Measurements from ENCODE around the gene GMDS. TPM values are rescaled to one million over a fixed set of nuclear protein-coding genes. Genes with fewer than 3 reads are reported as not detected.

Gene GMDS
- total RNA-seq, 2 experiments from 2014 or later, result 29.2 to 34.3 TPM

DNA sequence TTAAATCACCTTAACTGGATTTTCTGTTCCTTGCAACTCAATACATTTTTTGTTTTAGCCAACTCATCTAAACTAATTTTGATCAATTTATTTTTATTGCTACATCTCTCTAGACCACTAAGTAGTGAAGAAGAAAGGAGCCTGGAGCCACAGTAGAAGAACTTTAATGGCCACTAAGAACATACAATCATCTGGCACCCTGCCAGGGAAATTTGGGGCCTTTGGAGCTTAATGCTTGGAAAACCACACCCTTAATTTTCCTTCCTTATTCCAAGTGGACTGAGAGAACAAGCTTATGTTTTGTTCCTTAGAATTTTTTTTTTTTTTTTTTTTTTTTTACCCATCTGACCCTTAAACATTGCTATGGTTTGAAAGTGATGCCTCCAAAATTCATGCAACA lies 12.0 kb upstream of the GMDS start:
- DNase-seq (no peak), ATAC-seq (ENCODE audit: low read depth) (no peak)
- no peak overlapping the region for H3K4me3 Mint-ChIP-seq
- H3K27ac Mint-ChIP-seq, result no peak overlapping the region
- peaks cover 14% of the 10 kb centered on the region for H3K9me3 Mint-ChIP-seq
- no peaks in the 10 kb centered on the region for H3K27me3 Mint-ChIP-seq
- H3K36me3 Mint-ChIP-seq, result peaks cover 53% of the 10 kb centered on the region
- no peaks in the 10 kb centered on the region for H3K4me1 Mint-ChIP-seq
- POLR2A ChIA-PET, result no interaction called here

DNA sequence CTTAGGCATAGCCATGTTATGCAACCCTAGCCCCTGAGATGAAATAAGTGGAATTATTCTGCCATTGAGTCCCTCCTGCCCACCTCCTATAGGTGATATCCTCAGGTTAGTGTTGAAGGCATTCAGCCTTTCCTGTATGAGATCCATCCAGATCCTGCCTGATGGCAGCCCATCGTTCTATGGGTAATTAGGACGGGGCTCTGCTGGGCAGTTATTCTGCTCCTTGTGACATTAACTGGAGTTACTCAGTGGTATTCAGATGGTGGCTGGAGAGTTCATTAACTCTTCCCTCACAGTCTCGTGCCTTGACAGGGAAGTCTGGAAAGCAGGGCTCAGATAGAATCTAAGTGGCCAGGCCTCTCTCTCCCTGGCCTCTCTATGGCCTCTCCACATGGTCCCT lies 9.3 kb upstream of the GMDS start:
- H3K27me3 Mint-ChIP-seq, result no peaks in the 10 kb centered on the region
- POLR2A ChIA-PET, result no interaction called here
- H3K4me3 Mint-ChIP-seq, result no peak overlapping the region
- no peaks in the 10 kb centered on the region for H3K4me1 Mint-ChIP-seq
- H3K36me3 Mint-ChIP-seq, result peaks cover 61% of the 10 kb centered on the region
- peaks cover 14% of the 10 kb centered on the region for H3K9me3 Mint-ChIP-seq
- ATAC-seq (ENCODE audit: low read depth), result no peak
- no peak overlapping the region for H3K27ac Mint-ChIP-seq
- no peak for DNase-seq

DNA sequence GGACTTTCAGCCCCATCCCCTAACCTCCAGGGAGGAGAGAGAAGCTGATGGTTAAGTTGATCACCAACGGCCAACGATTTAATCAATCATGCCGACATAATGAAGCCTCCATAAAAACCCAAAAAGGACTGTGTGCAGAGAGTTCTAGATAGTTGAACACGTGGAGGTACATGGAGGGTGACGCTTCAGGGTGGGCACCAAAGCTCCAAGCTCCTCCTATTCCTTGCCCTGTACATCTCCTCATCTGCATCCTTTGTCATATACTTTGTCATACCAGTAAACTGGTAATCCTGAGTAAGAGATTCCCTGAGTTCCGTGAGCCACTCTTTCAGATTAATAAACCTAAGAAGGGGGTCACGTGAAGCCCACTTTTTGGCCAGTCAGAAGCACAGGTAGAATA lies 3.7 kb upstream of the GMDS start:
- H3K27ac Mint-ChIP-seq, result no peak overlapping the region
- H3K4me3 Mint-ChIP-seq, result no peak overlapping the region
- H3K36me3 Mint-ChIP-seq, result peaks cover 37% of the 10 kb centered on the region
- POLR2A ChIA-PET, result no interaction called here
- no peaks in the 10 kb centered on the region for H3K9me3 Mint-ChIP-seq
- ATAC-seq (ENCODE audit: low read depth) (no peak), DNase-seq (no peak)
- H3K4me1 Mint-ChIP-seq, result peaks cover 27% of the 10 kb centered on the region
- no peaks in the 10 kb centered on the region for H3K27me3 Mint-ChIP-seq

DNA sequence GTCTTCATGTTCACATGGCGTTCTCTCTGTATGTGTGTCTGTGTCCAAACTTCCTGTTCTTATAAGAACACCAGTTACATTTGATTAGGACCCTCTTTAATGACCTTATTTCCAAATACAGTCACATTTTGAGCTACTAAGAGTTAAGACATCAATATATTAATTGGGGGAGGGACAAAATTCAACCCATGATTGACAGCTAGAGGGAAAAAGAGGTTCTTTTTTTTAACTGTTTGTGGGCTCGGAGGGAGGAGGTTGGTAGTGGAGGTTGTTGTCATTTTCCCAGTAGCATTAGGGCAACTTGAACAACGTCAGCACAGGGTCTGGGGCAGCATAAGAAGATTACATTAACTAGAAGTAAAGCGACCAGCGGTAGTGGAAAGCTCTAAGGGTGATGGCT lies 2.3 kb upstream of the GMDS start:
- Mint-ChIP-seq H3K27me3 (no peaks in the 10 kb centered on the region), H3K4me1 (peaks cover 36% of the 10 kb centered on the region), H3K9me3 (no peaks in the 10 kb centered on the region), H3K4me3 (peak overlapping the region; percentile 22), H3K36me3 (peaks cover 24% of the 10 kb centered on the region), H3K27ac (no peak overlapping the region)
- POLR2A ChIA-PET, result no interaction called here
- no peak for DNase-seq
- no peak for ATAC-seq (ENCODE audit: low read depth)

DNA sequence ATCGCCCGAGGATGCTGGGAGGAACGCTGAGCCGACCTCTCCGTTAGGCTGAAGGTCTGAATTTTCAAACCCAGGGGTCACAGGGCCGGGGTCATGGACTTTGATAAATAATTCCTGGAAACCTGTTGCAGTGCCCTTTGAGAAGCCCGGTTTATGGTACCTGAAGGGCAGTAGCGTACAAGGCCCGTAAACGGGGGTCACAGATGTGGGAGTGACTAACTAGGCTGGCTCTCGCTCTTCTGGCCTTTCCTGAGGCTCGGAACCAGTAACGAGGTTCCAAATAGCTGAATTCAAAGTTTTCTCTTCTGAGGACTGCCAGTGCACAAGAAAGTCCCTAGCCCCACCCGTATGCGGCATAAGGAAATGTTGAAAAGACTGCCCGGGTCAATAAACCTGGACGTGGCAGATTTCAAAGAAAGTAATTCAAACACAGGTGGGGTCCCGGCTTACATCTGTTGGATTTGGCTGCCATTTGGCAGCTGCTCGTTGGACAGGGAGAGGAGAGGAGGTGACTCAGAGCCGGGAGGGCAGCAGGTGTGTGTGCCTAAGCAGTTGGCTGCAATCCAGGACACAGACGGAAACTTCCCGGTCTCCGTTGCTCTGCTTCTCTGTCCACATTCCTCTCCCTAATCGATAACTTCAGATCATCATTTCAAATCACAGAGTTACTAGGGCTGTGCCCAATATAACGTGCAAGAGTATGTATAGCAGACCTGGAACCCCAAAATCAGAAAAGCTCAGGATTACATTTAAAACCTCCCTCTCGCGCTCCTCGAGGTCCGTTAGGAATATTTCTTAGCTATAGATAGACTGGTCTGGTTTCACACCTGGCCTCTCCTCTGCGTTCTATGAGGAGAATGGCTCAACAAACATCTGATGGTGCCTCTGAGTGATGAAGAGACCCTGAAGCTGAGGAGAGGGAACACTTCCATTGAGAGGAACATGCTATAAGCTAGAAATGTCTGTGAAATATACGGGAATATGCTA lies 765 bp upstream of the GMDS start:
- DNase-seq (peak; percentile 51), ATAC-seq (ENCODE audit: low read depth) (peak; percentile 2)
- Mint-ChIP-seq H3K27me3 (no peaks in the 10 kb centered on the region), H3K9me3 (no peaks in the 10 kb centered on the region), H3K27ac (peak overlapping the region; percentile 94), H3K4me3 (peak overlapping the region; percentile 90), H3K36me3 (peaks cover 20% of the 10 kb centered on the region), H3K4me1 (peaks cover 42% of the 10 kb centered on the region)
- POLR2A ChIA-PET, result no interaction called here

DNA sequence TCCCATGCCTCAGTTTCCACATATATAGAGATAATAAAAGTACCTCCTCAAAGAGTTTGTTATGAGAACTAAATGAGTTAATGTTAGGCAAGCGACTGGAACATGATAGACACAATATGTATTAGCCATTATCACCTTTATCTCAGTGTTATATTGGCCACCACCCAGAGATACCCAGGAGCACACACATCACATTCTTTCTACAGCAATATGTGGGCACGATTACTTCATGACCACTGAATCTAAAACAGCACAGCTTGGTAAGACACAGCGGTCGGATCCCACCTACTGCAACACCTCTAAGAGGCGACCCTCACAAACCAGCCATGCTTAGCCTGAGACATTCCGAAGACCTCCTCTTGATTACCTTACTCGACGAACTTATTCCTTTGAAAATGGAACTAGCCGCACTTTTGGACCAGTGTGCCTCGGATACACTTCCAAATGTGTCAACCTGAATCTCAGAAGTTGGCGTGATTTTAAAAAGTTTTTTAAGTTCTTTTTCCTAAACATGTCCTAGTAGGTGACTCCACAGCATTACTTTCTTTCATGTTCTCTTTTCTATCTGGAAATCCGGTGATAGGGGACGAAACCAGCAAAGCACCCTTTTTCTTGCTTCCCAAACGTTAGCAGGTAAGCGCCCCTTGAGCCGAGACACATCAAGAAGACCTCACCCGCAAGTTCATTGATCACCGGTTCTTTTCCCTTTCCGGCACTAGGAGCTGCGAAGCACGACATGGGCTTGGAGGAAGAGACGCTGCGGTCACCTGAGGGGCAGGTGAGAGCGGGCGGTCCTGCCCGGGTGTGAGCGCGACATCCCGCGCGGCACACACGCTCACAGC lies 923 bp downstream of the GMDS start:
- Mint-ChIP-seq H3K4me3 (peak overlapping the region; percentile 92), H3K9me3 (no peaks in the 10 kb centered on the region), H3K36me3 (peaks cover 15% of the 10 kb centered on the region), H3K27me3 (no peaks in the 10 kb centered on the region), H3K27ac (peak overlapping the region; percentile 86), H3K4me1 (peaks cover 44% of the 10 kb centered on the region)
- ATAC-seq (ENCODE audit: low read depth) (no peak), DNase-seq (no peak)
- POLR2A ChIA-PET, result no interaction called here

DNA sequence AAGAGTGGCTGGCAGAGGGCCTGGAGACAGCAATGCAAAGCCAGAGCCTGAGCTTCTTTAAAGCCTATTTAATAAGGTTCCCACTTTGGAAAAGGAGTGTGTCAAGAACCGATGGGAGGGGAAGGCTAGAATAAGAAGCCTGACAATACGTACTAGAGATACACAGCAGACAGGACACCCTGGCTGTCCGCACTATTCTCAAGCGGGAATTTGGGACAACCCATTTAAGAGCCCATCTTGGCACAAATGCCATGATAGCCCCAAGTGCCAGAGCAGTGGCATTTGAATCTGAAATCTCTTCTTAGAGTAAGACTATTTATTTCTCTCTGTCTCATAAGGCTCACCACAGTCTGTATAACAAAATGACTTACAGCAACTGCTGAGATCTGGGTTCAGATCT lies 3.1 kb downstream of the GMDS start:
- no peak overlapping the region for H3K4me3 Mint-ChIP-seq
- ATAC-seq (ENCODE audit: low read depth), result no peak
- H3K27ac Mint-ChIP-seq, result no peak overlapping the region
- no peaks in the 10 kb centered on the region for H3K27me3 Mint-ChIP-seq
- DNase-seq, result no peak
- no peaks in the 10 kb centered on the region for H3K9me3 Mint-ChIP-seq
- H3K4me1 Mint-ChIP-seq, result peaks cover 34% of the 10 kb centered on the region
- POLR2A ChIA-PET, result no interaction called here
- peaks cover 10% of the 10 kb centered on the region for H3K36me3 Mint-ChIP-seq

DNA sequence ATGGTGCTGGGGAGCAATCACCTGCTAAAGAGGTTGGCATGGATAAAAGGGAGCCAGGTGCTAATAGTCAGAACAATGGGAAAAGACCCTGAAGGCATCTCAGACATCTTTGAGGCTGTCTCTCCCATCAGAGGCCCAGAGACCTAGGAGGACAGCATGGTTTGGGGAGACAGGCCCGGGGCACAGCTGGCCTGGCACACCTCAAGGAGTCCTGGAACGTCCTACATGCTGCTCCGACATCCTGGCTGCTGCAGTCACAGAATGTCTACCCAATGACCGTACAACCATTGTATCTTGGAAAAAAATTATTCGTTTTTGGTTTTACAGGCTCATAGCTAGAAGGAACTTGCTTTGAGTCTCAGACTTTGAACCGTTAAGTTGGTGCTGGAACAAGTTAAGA lies 4.4 kb downstream of the GMDS start:
- Mint-ChIP-seq H3K9me3 (no peaks in the 10 kb centered on the region), H3K4me1 (peaks cover 28% of the 10 kb centered on the region), H3K36me3 (peaks cover 11% of the 10 kb centered on the region), H3K27me3 (no peaks in the 10 kb centered on the region), H3K4me3 (no peak overlapping the region), H3K27ac (no peak overlapping the region)
- POLR2A ChIA-PET, result no interaction called here
- ATAC-seq (ENCODE audit: low read depth), result no peak
- no peak for DNase-seq

DNA sequence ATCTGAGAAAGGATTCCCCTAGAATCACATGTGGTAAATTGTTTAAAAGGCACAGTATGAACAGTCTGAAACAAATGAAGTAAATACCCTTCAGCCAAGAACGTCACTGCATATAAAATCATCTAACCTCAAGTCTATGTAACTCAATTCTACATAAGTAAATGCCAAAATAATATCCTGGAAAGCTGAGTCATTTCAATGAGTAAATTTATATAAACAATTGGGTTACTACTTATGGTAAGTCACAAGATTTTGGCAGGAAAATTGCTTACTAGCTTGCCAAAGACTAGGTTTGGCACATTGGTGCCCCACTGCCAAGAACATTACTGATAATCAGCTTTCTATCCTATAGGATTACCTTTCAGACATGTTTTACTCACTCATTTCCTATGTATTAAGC lies 8.4 kb downstream of the GMDS start:
- H3K27ac Mint-ChIP-seq, result no peak overlapping the region
- DNase-seq, result no peak
- H3K36me3 Mint-ChIP-seq, result peaks cover 14% of the 10 kb centered on the region
- POLR2A ChIA-PET, result no interaction called here
- no peak overlapping the region for H3K4me3 Mint-ChIP-seq
- H3K4me1 Mint-ChIP-seq, result peaks cover 16% of the 10 kb centered on the region
- H3K27me3 Mint-ChIP-seq, result no peaks in the 10 kb centered on the region
- H3K9me3 Mint-ChIP-seq, result no peaks in the 10 kb centered on the region
- no peak for ATAC-seq (ENCODE audit: low read depth)

DNA sequence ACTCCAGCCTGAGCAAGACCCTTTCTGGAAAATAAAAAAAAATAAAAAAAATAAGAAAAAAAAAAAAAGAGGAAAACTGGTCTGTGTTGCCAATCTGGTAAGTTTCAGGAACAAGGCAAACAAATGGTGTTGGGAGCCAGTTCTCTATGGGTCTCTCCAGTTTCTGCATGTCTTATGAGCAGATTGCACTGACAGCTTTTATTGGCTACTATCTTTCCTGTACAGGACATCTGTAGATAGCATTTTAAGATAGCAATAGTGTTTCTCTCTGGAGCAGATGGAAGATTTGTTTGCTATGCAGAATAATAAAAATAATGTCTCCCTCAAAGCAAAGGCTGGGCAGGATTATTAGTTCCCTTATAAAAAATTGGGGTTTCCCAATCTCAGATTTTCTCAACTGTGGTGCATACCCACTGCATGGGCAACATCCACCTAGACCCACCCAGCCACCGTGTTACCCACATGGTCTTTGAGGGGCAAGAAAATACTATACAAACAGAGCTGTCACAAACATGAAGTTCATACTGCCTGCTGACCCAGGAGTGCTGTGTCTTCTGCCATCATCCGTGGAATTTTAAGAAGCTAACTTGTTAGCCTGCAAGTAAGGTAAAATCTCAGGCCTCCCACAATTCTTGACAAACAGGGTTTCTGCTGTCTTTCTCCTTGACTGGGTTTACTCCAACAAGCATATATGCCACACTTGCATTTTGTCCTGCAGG lies 9.5 kb downstream of the GMDS start:
- peaks cover 14% of the 10 kb centered on the region for H3K36me3 Mint-ChIP-seq
- no peak for ATAC-seq (ENCODE audit: low read depth)
- no peak for DNase-seq
- no peak overlapping the region for H3K4me3 Mint-ChIP-seq
- H3K27ac Mint-ChIP-seq, result no peak overlapping the region
- POLR2A ChIA-PET, result no interaction called here
- H3K4me1 Mint-ChIP-seq, result peaks cover 23% of the 10 kb centered on the region
- H3K27me3 Mint-ChIP-seq, result no peaks in the 10 kb centered on the region
- H3K9me3 Mint-ChIP-seq, result no peaks in the 10 kb centered on the region

DNA sequence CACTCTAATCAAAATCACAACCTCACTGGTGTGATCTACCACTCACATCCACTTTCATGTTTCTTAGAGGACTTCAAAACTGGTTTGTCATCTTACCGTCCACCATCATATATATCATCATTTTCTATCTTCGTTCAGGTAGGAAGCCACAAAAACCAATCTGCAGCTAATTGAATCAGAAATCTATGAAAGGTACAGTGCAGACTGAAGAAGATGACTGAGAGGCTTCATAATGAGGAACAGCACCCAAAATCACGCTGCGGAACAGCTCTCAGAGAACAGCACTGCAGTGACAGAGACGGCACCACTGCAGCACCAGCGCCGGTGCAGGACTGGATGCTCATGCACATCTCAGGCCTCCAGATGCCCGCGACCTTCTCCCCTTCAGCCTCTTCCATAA lies 13.0 kb downstream of the GMDS start:
- Mint-ChIP-seq H3K4me3 (no peak overlapping the region), H3K27ac (no peak overlapping the region), H3K36me3 (peaks cover 7% of the 10 kb centered on the region), H3K27me3 (no peaks in the 10 kb centered on the region), H3K4me1 (peaks cover 24% of the 10 kb centered on the region), H3K9me3 (no peaks in the 10 kb centered on the region)
- ATAC-seq (ENCODE audit: low read depth) (no peak), DNase-seq (no peak)
- POLR2A ChIA-PET, result no interaction called here

DNA sequence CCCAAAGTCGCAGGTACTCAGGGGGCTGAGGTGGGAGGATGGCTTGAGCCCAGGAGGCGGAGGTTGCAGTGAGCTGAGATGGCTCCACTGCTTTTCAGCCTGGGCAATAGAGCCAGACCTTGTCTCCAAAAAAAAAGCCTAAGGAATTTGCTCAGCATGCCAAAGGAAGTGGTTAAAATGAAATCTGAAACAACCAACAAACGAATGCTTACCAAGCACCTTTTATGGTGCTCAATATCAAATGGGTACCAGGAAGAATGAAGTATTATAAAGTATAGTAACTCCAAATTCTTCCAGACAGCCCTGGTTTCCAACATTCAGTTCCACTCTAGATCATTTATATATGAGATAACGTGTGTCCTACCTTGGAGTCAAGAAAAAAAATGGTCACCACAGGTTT lies 14.0 kb downstream of the GMDS start:
- H3K4me3 Mint-ChIP-seq, result no peak overlapping the region
- no peak for DNase-seq
- POLR2A ChIA-PET, result interaction anchor here (0.5 kb wide), 1 partner anchor 46 kb away, joined by 6 read pairs; no protein-coding TSS in a partner anchor
- H3K36me3 Mint-ChIP-seq, result peaks cover 6% of the 10 kb centered on the region
- H3K27me3 Mint-ChIP-seq, result no peaks in the 10 kb centered on the region
- no peak overlapping the region for H3K27ac Mint-ChIP-seq
- peaks cover 22% of the 10 kb centered on the region for H3K4me1 Mint-ChIP-seq
- no peaks in the 10 kb centered on the region for H3K9me3 Mint-ChIP-seq
- no peak for ATAC-seq (ENCODE audit: low read depth)

DNA sequence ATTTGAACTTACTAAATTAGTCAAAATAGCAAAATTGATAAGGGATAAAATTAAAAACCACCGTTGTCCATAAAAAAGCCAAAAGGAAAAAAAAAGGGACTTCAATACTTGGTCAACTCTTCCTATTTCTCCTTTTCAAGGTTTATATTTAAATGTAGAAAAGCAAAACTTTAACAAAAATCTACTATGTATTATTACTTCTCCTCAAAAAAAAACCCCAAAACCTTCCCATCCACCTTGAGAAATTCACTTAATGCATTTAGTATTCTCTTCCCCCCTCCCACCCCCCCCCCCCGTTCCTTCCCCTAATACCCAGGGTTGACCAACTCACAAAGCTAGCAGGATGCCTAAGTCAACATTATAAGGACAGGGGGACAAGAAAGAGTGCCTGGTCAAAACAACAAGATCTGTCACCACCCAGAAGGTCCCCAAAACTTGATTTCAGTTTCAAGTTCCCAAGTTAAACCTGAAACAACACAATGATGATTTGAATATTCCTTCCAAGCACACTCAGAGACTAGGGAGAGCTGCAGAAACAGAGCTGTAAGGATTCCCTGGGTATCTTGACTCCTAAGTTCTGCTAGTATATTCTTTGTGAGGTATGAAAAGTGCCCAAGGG lies 14.6 kb downstream of the GMDS start:
- POLR2A ChIA-PET, result interaction anchor here (0.5 kb wide), 1 partner anchor 46 kb away, joined by 6 read pairs; no protein-coding TSS in a partner anchor
- H3K27ac Mint-ChIP-seq, result no peak overlapping the region
- H3K4me3 Mint-ChIP-seq, result peak overlapping the region; percentile 45
- no peaks in the 10 kb centered on the region for H3K27me3 Mint-ChIP-seq
- H3K36me3 Mint-ChIP-seq, result peaks cover 6% of the 10 kb centered on the region
- H3K9me3 Mint-ChIP-seq, result no peaks in the 10 kb centered on the region
- DNase-seq (no peak), ATAC-seq (ENCODE audit: low read depth) (no peak)
- H3K4me1 Mint-ChIP-seq, result peaks cover 22% of the 10 kb centered on the region

All from activated naive CD8-positive, alpha-beta T cell treated with anti-CD3 and anti-CD28 coated beads, Interleukin-2, amount 10 ng/mL, durations not matched to agents 7 days and 5 days (primary cell).